HG02870 (cell line): ENCODE data around the gene PPP1R16B.

Experiments
- ATAC-seq: cut with Tn5 transposase; IDR thresholded peaks from one replicate; pipeline ENCODE4 v1.9.1; 2021; ENCODE audit warnings: mild to moderate bottlenecking, moderate library complexity; ENCODE audit not compliant: unreplicated experiment

PPP1R16B gene

GRCh38 chr20:38825901-38826625 is 20.6 kb downstream of the PPP1R16B start:
- no peak for ATAC-seq

GRCh38 chr20:38827770-38828281 is 22.3 kb downstream of the PPP1R16B start:
- ATAC-seq: no peak

GRCh38 chr20:38828514-38829295 is 23.2 kb downstream of the PPP1R16B start:
- no peak for ATAC-seq

GRCh38 chr20:38829296-38829875 is 23.9 kb downstream of the PPP1R16B start:
- ATAC-seq: no peak

- no peak for ATAC-seq
Measured at GRCh38 chr20:38830356-38830755, 24.9 kb downstream of the PPP1R16B start.

GRCh38 chr20:38831049-38831691 is 25.7 kb downstream of the PPP1R16B start:
- no peak for ATAC-seq

GRCh38 chr20:38831995-38832620 is 26.6 kb downstream of the PPP1R16B start:
- no peak for ATAC-seq

- no peak for ATAC-seq
Measured at GRCh38 chr20:38833154-38833856, 27.8 kb downstream of the PPP1R16B start.

GRCh38 chr20:38833857-38834164 is 28.3 kb downstream of the PPP1R16B start:
- no peak for ATAC-seq

- ATAC-seq: no peak
Measured at GRCh38 chr20:38834868-38835267, 29.4 kb downstream of the PPP1R16B start.

GRCh38 chr20:38835792-38836191 is 30.3 kb downstream of the PPP1R16B start:
- ATAC-seq: no peak

- peak; percentile 56 for ATAC-seq
Measured at GRCh38 chr20:38836991-38837390, 31.5 kb downstream of the PPP1R16B start.

GRCh38 chr20:38838326-38838725 is 32.8 kb downstream of the PPP1R16B start:
- no peak for ATAC-seq

- no peak for ATAC-seq
Measured at GRCh38 chr20:38839563-38839962, 34.1 kb downstream of the PPP1R16B start.

- no peak for ATAC-seq
Measured at GRCh38 chr20:38840053-38840893, 34.8 kb downstream of the PPP1R16B start.

GRCh38 chr20:38840894-38841470 is 35.5 kb downstream of the PPP1R16B start:
- ATAC-seq: no peak

GRCh38 chr20:38841570-38841969 is 36.1 kb downstream of the PPP1R16B start:
- ATAC-seq: no peak

- peak; percentile 20 for ATAC-seq
Measured at GRCh38 chr20:38842026-38842425, 36.5 kb downstream of the PPP1R16B start.

- peak; percentile 87 for ATAC-seq
Measured at GRCh38 chr20:38842558-38842981, 37.1 kb downstream of the PPP1R16B start.
